ENCODE results near the gene STK25. TPM values are rescaled to one million over a fixed set of nuclear protein-coding genes. Genes with fewer than 3 reads are reported as not detected.

The STK25 gene
- total and polyA plus RNA-seq, 2 experiments from 2014 or later = 125 to 304 TPM

GRCh38 chr2:241514986-241515737 lies 6.8 kb upstream of the STK25 start:
- ATAC-seq (no peak), DNase-seq (ENCODE audit: low spot score) (no peak)
- H3K27ac ChIP-seq (ENCODE audit: low read depth) = 0 out of 2 replicates have a peak overlapping the region, but pooled peaks have one; percentile 5
- no peaks in the 10 kb centered on the region for H3K27me3 ChIP-seq (ENCODE audit: insufficient read depth)
- Mint-ChIP-seq H3K27ac (no peak overlapping the region), H3K9me3 (no peaks in the 10 kb centered on the region; the same call in none of the 3 replicates), H3K27me3 (ENCODE audit: insufficient read depth, low read depth, poor library complexity) (peaks cover 25% of the 10 kb centered on the region), H3K4me1 (no peaks in the 10 kb centered on the region; the same call in 2 of the 3 replicates), H3K36me3 (ENCODE audit: low read depth) (peaks cover 11% of the 10 kb centered on the region), H3K4me3 (no peak overlapping the region)
- H4K20me1 ChIP-seq (replicated peaks; ENCODE audit: insufficient read depth) = no peaks in the 10 kb centered on the region; the same call in 1 of the 2 replicates
- TF ChIP-seq, protein P1, sequence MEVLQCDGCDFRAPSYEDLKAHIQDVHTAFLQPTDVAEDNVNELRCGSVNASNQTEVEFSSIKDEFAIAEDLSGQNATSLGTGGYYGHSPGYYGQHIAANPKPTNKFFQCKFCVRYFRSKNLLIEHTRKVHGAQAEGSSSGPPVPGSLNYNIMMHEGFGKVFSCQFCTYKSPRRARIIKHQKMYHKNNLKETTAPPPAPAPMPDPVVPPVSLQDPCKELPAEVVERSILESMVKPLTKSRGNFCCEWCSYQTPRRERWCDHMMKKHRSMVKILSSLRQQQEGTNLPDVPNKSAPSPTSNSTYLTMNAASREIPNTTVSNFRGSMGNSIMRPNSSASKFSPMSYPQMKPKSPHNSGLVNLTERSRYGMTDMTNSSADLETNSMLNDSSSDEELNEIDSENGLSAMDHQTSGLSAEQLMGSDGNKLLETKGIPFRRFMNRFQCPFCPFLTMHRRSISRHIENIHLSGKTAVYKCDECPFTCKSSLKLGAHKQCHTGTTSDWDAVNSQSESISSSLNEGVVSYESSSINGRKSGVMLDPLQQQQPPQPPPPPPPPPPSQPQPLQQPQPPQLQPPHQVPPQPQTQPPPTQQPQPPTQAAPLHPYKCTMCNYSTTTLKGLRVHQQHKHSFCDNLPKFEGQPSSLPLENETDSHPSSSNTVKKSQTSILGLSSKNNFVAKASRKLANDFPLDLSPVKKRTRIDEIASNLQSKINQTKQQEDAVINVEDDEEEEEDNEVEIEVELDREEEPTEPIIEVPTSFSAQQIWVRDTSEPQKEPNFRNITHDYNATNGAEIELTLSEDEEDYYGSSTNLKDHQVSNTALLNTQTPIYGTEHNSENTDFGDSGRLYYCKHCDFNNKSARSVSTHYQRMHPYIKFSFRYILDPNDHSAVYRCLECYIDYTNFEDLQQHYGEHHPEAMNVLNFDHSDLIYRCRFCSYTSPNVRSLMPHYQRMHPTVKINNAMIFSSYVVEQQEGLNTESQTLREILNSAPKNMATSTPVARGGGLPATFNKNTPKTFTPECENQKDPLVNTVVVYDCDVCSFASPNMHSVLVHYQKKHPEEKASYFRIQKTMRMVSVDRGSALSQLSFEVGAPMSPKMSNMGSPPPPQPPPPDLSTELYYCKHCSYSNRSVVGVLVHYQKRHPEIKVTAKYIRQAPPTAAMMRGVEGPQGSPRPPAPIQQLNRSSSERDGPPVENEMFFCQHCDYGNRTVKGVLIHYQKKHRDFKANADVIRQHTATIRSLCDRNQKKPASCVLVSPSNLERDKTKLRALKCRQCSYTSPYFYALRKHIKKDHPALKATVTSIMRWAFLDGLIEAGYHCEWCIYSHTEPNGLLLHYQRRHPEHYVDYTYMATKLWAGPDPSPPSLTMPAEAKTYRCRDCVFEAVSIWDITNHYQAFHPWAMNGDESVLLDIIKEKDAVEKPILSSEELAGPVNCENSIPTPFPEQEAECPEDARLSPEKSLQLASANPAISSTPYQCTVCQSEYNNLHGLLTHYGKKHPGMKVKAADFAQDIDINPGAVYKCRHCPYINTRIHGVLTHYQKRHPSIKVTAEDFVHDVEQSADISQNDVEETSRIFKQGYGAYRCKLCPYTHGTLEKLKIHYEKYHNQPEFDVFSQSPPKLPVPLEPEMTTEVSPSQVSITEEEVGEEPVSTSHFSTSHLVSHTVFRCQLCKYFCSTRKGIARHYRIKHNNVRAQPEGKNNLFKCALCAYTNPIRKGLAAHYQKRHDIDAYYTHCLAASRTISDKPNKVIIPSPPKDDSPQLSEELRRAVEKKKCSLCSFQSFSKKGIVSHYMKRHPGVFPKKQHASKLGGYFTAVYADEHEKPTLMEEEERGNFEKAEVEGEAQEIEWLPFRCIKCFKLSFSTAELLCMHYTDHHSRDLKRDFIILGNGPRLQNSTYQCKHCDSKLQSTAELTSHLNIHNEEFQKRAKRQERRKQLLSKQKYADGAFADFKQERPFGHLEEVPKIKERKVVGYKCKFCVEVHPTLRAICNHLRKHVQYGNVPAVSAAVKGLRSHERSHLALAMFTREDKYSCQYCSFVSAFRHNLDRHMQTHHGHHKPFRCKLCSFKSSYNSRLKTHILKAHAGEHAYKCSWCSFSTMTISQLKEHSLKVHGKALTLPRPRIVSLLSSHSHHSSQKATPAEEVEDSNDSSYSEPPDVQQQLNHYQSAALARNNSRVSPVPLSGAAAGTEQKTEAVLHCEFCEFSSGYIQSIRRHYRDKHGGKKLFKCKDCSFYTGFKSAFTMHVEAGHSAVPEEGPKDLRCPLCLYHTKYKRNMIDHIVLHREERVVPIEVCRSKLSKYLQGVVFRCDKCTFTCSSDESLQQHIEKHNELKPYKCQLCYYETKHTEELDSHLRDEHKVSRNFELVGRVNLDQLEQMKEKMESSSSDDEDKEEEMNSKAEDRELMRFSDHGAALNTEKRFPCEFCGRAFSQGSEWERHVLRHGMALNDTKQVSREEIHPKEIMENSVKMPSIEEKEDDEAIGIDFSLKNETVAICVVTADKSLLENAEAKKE (CRISPR knock-in tag; IDR thresholded peaks at IDR 0.05) = no peak
- TF ChIP-seq ZNF114 (CRISPR knock-in tag; IDR thresholded peaks at IDR 0.05) (no peak), ETS1 (IDR thresholded peaks at IDR 0.05) (no peak), NANOG (IDR thresholded peaks at IDR 0.05; ENCODE audit: borderline replicate concordance) (no peak), POLR2AphosphoS5 (IDR thresholded peaks at IDR 0.05; ENCODE audit: low read depth) (no peak), CREB1 (CRISPR knock-in tag; IDR thresholded peaks at IDR 0.05; ENCODE audit: low read depth) (no peak), EZH2phosphoT487 (IDR thresholded peaks at IDR 0.05; ENCODE audit: unreplicated experiment) (no peak), EZH2 (IDR thresholded peaks at IDR 0.05; ENCODE audit: low read depth, unreplicated experiment) (no peak), REST (IDR thresholded peaks at IDR 0.05; ENCODE audit: unreplicated experiment) (no peak), CTCF (conservative IDR thresholded peaks at IDR 0.05; ENCODE audit: low read depth in 2 of 2) (no peak), JUNB (IDR thresholded peaks at IDR 0.05; ENCODE audit: unreplicated experiment) (no peak), STAT1 (IDR thresholded peaks at IDR 0.05; ENCODE audit: unreplicated experiment) (no peak), ZNF331 (CRISPR knock-in tag; IDR thresholded peaks at IDR 0.05; ENCODE audit: low read depth) (no peak)
- H3K79me2 ChIP-seq (replicated peaks; ENCODE audit: insufficient read depth) = no peaks in the 10 kb centered on the region
- H3F3A ChIP-seq (replicated peaks; ENCODE audit: low read depth) = peaks cover 8% of the 10 kb centered on the region
- no peak overlapping the region for H3K4me3 ChIP-seq
- 0 out of 2 replicates have a peak, but pooled peaks cover 5% of the 10 kb centered on the region for H3K9me2 ChIP-seq (ENCODE audit: insufficient read depth)
- no peaks in the 10 kb centered on the region for H3K4me1 ChIP-seq (ENCODE audit: insufficient read depth)
- H3K4me2 ChIP-seq = no peak overlapping the region
- H3K36me3 ChIP-seq (ENCODE audit: insufficient read depth) = no peaks in the 10 kb centered on the region
- no peak overlapping the region for H2AFZ ChIP-seq
